ENCODE measurements around the gene MEI1.

MEI1 gene

GRCh38 chr22:41842996-41843970 lies 144.0 kb downstream of the MEI1 start:
- H3K4me3 ChIP-seq (ENCODE audit: low read depth, low read length), result no peak overlapping the region
- TF ChIP-seq CTCF (IDR thresholded peaks at IDR 0.05; ENCODE audit: low read depth, low read length), result no peak

- no peak overlapping the region for H3K4me3 ChIP-seq (ENCODE audit: low read depth, low read length)
Measured at GRCh38 chr22:41844036-41844435, 144.7 kb downstream of the MEI1 start.

GRCh38 chr22:41844513-41844912 lies 145.2 kb downstream of the MEI1 start:
- no peak overlapping the region for H3K4me3 ChIP-seq (ENCODE audit: low read depth, low read length)
- TF ChIP-seq CTCF (IDR thresholded peaks at IDR 0.05; ENCODE audit: low read depth, low read length), result no peak

More at GRCh38 chr22:41844036-41844435, 144.7 kb downstream of the MEI1 start:
- TF ChIP-seq CTCF (IDR thresholded peaks at IDR 0.05; ENCODE audit: low read depth, low read length), result no peak

GRCh38 chr22:41845380-41846267 lies 146.3 kb downstream of the MEI1 start:
- no peak overlapping the region for H3K4me3 ChIP-seq (ENCODE audit: low read depth, low read length)
- TF ChIP-seq CTCF (IDR thresholded peaks at IDR 0.05; ENCODE audit: low read depth, low read length), result no peak

- TF ChIP-seq CTCF (IDR thresholded peaks at IDR 0.05; ENCODE audit: low read depth, low read length), result no peak
- no peak overlapping the region for H3K4me3 ChIP-seq (ENCODE audit: low read depth, low read length)
Measured at GRCh38 chr22:41846268-41846987, 147.1 kb downstream of the MEI1 start.

- TF ChIP-seq CTCF (IDR thresholded peaks at IDR 0.05; ENCODE audit: low read depth, low read length), result no peak
- no peak overlapping the region for H3K4me3 ChIP-seq (ENCODE audit: low read depth, low read length)
Measured at GRCh38 chr22:41847300-41847699, 148.0 kb downstream of the MEI1 start.
